Osteoblast (primary cell): ENCODE data around the gene LRP1B. TPM values are rescaled to one million over a fixed set of nuclear protein-coding genes. Genes with fewer than 3 reads are reported as not detected.

Experiments
- DNase-seq: peaks from one replicate; pipeline ENCODE4 v3.0.0; 2011; ENCODE audit warnings: low spot score, mixed read lengths; ENCODE audit not compliant: insufficient read length; ENCODE audit errors: missing footprints
- H2AFZ ChIP-seq: 2 replicates; pipeline ENCODE4 v1.6.0; 2011; ENCODE audit warnings: mild to moderate bottlenecking, low read length
- H3K27ac ChIP-seq: 2 replicates; pipeline ENCODE4 v1.5.1; 2011; ENCODE audit warnings: mild to moderate bottlenecking, low read depth, low read length, moderate library complexity
- H3K27me3 ChIP-seq: 2 replicates; pipeline ENCODE4 v1.6.0; 2012; ENCODE audit warnings: mild to moderate bottlenecking, control low read depth, inconsistent platforms, low read length, moderate library complexity; ENCODE audit not compliant: insufficient read depth
- H3K36me3 ChIP-seq: 2 replicates; pipeline ENCODE4 v1.5.1; 2011; ENCODE audit warnings: mild to moderate bottlenecking, low read length, control low read depth, moderate library complexity; ENCODE audit not compliant: insufficient read depth
- H3K4me1 ChIP-seq: 2 replicates; pipeline ENCODE4 v1.5.1; 2011; ENCODE audit warnings: mild to moderate bottlenecking, low read length, control low read depth, moderate library complexity; ENCODE audit not compliant: insufficient read depth
- H3K4me2 ChIP-seq: 2 replicates; pipeline ENCODE4 v1.6.0; 2011; ENCODE audit warnings: mild to moderate bottlenecking, low read length; ENCODE audit not compliant: insufficient read depth
- H3K4me3 ChIP-seq: fragments of 200-600 bp; sonication (generic); 3 replicates; pipeline ENCODE4 v1.5.1; 2012; ENCODE audit warnings: mild to moderate bottlenecking, low read length, inconsistent platforms; ENCODE audit not compliant: insufficient read depth
- H3K79me2 ChIP-seq: 2 replicates; pipeline ENCODE4 v1.6.0; 2012; ENCODE audit warnings: mild to moderate bottlenecking, low read length, control low read depth, inconsistent platforms; ENCODE audit not compliant: insufficient read depth
- H3K9me3 ChIP-seq: 2 replicates; pipeline ENCODE4 v1.5.1; 2011; ENCODE audit warnings: low read depth, low read length, control low read depth
- H4K20me1 ChIP-seq: 2 replicates; pipeline ENCODE4 v1.6.0; 2012; ENCODE audit warnings: mild to moderate bottlenecking, low read length, control low read depth; ENCODE audit not compliant: insufficient read depth
- total RNA-seq: library from RNA; depleted of rRNA; stranded (reverse); fragments of >200 nt; gene quantifications from 2 replicates; pipeline ENCODE4 v1.2.3, GENCODE V29; 2012
- TF ChIP-seq, protein P1 (sequence below): IDR thresholded peaks from 2 replicates; pipeline ENCODE4 v1.5.1; 2011; ENCODE audit warnings: mild to moderate bottlenecking, low read depth, low read length, moderate library complexity; ENCODE audit errors: extremely low read depth

Gene LRP1B
- total RNA-seq, 1 donor, result not detected

DNA sequence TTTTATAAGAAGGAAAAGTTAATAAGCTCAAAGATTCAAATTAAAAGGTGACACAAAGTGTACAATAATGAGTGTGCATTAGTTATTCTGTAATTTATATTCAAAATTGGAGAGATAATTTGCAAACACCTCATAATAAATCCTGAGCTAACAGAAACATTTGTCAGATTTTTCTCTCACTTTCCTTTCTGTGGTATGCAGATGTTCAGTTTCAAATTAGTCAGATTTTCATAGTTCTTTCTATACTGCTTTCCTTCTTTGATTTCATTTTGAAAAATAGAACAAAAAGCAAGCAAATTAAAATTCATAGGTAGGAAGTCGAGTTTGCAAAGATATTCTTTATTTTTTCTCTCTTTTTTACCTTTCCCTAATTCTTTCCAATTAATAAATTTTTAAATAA is 1930.5 kb downstream of the LRP1B start:
- no peak overlapping the region for H3K4me2 ChIP-seq

DNA sequence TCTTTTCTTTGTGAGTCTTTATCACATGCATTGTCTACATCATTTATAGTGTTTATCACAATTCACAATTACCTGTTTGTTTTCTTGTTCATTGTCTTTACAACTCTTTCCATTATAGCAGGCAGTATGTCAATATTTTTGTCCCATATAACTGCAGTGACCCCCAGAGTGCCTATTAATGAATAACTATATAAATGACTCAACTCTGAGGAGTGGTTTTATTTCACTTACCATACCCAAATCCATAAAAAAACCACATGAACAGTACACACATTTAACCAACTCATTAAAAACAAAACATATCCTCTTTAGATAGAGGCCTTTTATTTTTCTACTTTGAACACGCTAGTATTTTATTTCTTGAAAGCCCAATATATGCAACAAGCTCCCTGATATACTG is 1931.5 kb downstream of the LRP1B start:
- no peak for DNase-seq
- Histone ChIP-seq H3K4me3 (no peak overlapping the region), H3K27me3 (no peaks in the 10 kb centered on the region), H3K4me1 (no peaks in the 10 kb centered on the region), H3K4me2 (no peak overlapping the region), H3K27ac (no peak overlapping the region), H3K79me2 (no peaks in the 10 kb centered on the region), H4K20me1 (no peaks in the 10 kb centered on the region), H3K9me3 (peaks cover 4% of the 10 kb centered on the region), H2AFZ (no peak overlapping the region), H3K36me3 (no peaks in the 10 kb centered on the region)
- TF ChIP-seq, protein P1, sequence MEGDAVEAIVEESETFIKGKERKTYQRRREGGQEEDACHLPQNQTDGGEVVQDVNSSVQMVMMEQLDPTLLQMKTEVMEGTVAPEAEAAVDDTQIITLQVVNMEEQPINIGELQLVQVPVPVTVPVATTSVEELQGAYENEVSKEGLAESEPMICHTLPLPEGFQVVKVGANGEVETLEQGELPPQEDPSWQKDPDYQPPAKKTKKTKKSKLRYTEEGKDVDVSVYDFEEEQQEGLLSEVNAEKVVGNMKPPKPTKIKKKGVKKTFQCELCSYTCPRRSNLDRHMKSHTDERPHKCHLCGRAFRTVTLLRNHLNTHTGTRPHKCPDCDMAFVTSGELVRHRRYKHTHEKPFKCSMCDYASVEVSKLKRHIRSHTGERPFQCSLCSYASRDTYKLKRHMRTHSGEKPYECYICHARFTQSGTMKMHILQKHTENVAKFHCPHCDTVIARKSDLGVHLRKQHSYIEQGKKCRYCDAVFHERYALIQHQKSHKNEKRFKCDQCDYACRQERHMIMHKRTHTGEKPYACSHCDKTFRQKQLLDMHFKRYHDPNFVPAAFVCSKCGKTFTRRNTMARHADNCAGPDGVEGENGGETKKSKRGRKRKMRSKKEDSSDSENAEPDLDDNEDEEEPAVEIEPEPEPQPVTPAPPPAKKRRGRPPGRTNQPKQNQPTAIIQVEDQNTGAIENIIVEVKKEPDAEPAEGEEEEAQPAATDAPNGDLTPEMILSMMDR, result no peak

More for the DNA sequence above, 1930.5 kb downstream of the LRP1B start:
- H3K27ac ChIP-seq, result no peak overlapping the region
- no peak overlapping the region for H2AFZ ChIP-seq
- peaks cover 4% of the 10 kb centered on the region for H3K9me3 ChIP-seq
- H3K27me3 ChIP-seq, result no peaks in the 10 kb centered on the region
- TF ChIP-seq, protein P1, result no peak
- no peak overlapping the region for H3K4me3 ChIP-seq
- no peaks in the 10 kb centered on the region for H4K20me1 ChIP-seq
- H3K4me1 ChIP-seq, result no peaks in the 10 kb centered on the region
- DNase-seq, result no peak
- no peaks in the 10 kb centered on the region for H3K79me2 ChIP-seq
- H3K36me3 ChIP-seq, result no peaks in the 10 kb centered on the region

DNA sequence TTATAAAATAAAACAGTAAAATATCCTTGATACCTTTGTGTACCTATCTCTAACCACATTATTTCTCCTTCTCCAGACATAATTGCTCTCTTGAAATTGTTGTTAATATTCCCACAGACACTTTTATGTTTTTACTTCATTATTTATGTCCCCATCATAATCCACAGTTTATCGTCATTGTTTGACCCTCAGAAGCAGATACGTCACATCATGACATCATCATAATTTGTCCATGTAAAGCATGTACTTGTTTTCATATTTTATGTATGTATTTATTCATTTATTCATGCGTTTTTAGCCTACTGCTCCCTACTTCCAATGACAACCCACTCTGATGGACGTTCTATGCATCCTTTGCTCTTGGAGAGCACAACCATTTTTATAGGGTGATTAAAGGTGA is 1943.7 kb downstream of the LRP1B start:
- Histone ChIP-seq H2AFZ (no peak overlapping the region), H3K4me3 (no peak overlapping the region)
- TF ChIP-seq, protein P1, result no peak

DNA sequence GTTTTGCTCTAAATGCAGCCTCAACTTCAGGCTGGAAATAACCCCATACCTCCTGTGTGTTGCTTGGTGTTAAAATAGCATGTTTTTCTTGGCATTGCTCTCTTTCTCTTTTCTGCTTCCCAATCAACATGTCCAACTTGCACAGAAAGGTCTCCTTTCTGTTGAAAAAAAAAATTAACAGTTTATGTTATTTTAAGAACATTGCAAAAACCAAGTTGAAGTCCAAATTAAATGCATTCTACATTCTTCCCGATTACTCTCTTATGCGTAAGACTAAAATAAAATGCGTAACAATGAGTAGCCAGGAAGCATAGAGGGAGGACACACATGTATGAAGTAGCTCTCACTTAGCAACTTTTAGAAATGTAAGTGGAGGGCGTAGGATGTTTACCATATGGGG is 1944.5 kb downstream of the LRP1B start:
- Histone ChIP-seq H4K20me1 (no peaks in the 10 kb centered on the region), H2AFZ (no peak overlapping the region), H3K27ac (no peak overlapping the region), H3K9me3 (no peaks in the 10 kb centered on the region), H3K4me2 (no peak overlapping the region), H3K4me1 (no peaks in the 10 kb centered on the region), H3K4me3 (no peak overlapping the region), H3K36me3 (no peaks in the 10 kb centered on the region), H3K27me3 (no peaks in the 10 kb centered on the region), H3K79me2 (no peaks in the 10 kb centered on the region)
- DNase-seq, result no peak
- TF ChIP-seq, protein P1, result no peak

More for the DNA sequence above, 1943.7 kb downstream of the LRP1B start:
- no peaks in the 10 kb centered on the region for H3K9me3 ChIP-seq
- no peaks in the 10 kb centered on the region for H3K27me3 ChIP-seq
- no peak overlapping the region for H3K27ac ChIP-seq
- no peak for DNase-seq
- H3K4me1 ChIP-seq, result no peaks in the 10 kb centered on the region
- no peak overlapping the region for H3K4me2 ChIP-seq
- no peaks in the 10 kb centered on the region for H3K79me2 ChIP-seq
- H4K20me1 ChIP-seq, result no peaks in the 10 kb centered on the region
- H3K36me3 ChIP-seq, result no peaks in the 10 kb centered on the region
